Type B pancreatic cell (in vitro differentiated cells): ENCODE data around the gene SLAMF1. TPM values are rescaled to one million over a fixed set of nuclear protein-coding genes. Genes with fewer than 3 reads are reported as not detected.

Experiments used
- DNase-seq: peaks from one replicate; pipeline ENCODE4 v3.0.0; 2021; ENCODE audit warnings: mixed read lengths; ENCODE audit not compliant: unreplicated experiment; ENCODE audit errors: extremely low spot score
- H3K27ac Mint-ChIP-seq: 2 replicates; pipeline ENCODE4 v1.8.0; 2021; ENCODE audit warnings: mild to moderate bottlenecking, mixed read lengths
- H3K27me3 Mint-ChIP-seq: 2 replicates; pipeline ENCODE4 v1.8.0; 2021; ENCODE audit warnings: mixed read lengths
- H3K36me3 Mint-ChIP-seq: 2 replicates; pipeline ENCODE4 v1.8.0; 2021; ENCODE audit warnings: mixed read lengths
- H3K4me1 Mint-ChIP-seq: one replicate; pipeline ENCODE4 v1.8.0; 2021; ENCODE audit warnings: mixed read lengths; ENCODE audit not compliant: unreplicated experiment
- H3K4me3 Mint-ChIP-seq: 2 replicates; pipeline ENCODE4 v1.8.0; 2021; ENCODE audit warnings: mild to moderate bottlenecking, mixed read lengths
- H3K9me3 Mint-ChIP-seq: 2 replicates; pipeline ENCODE4 v1.8.0; 2021; ENCODE audit warnings: mixed read lengths
- total RNA-seq: library from RNA; stranded (reverse); gene quantifications from 2 replicates; pipeline ENCODE4 v1.2.1, GENCODE V29; 2021; ENCODE audit warnings: low replicate concordance
- TF ChIP-seq, protein P1 (sequence below): fragments of 200-600 bp; sonication (generic); conservative IDR thresholded peaks from 2 replicates; pipeline ENCODE4 v1.5.0; 2021; ENCODE audit warnings: antibody characterized with exemption, mild to moderate bottlenecking

The SLAMF1 gene
- total RNA-seq, 1 donor from 2014 or later: not detected

DNA sequence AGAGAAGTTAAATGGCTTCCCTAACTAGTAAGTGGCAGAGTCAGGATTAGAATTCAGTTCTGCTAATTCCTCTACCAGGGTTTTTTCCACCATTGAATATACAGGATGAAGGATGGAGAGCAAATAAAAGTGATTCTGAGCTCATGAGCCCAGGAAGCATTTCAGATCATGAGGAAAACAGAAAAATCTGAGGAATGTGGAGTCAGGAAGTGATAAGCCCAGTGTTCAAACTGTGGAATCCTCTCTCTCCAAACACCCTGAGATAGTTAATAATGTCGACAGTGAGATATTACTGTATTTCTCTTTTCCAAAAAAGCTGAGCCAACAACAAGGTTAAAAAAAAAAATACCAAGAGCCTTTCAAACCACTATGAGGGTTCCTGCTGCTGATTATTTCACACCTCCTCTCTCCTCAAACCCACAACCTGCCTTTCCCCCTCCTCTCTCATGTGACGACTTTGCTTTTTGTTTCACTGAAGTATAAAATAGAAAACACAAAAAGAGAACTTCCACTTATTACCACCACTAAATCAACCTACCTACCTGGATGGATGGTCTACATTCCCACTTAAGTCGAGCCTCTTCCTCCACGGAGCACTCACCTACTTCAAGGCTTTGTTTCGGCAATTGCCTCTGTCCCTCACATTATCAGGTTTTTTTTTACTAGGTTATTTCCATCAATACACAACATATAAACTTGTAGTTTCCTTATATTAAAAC lies 8.9 kb downstream of the SLAMF1 start:
- no peaks in the 10 kb centered on the region for H3K9me3 Mint-ChIP-seq
- no peak overlapping the region for H3K4me3 Mint-ChIP-seq
- H3K4me1 Mint-ChIP-seq: peaks cover 9% of the 10 kb centered on the region
- no peak overlapping the region for H3K27ac Mint-ChIP-seq
- TF ChIP-seq, protein P1, sequence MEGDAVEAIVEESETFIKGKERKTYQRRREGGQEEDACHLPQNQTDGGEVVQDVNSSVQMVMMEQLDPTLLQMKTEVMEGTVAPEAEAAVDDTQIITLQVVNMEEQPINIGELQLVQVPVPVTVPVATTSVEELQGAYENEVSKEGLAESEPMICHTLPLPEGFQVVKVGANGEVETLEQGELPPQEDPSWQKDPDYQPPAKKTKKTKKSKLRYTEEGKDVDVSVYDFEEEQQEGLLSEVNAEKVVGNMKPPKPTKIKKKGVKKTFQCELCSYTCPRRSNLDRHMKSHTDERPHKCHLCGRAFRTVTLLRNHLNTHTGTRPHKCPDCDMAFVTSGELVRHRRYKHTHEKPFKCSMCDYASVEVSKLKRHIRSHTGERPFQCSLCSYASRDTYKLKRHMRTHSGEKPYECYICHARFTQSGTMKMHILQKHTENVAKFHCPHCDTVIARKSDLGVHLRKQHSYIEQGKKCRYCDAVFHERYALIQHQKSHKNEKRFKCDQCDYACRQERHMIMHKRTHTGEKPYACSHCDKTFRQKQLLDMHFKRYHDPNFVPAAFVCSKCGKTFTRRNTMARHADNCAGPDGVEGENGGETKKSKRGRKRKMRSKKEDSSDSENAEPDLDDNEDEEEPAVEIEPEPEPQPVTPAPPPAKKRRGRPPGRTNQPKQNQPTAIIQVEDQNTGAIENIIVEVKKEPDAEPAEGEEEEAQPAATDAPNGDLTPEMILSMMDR: no peak
- H3K27me3 Mint-ChIP-seq: peaks cover 23% of the 10 kb centered on the region
- H3K36me3 Mint-ChIP-seq: no peaks in the 10 kb centered on the region
- DNase-seq: no peak

DNA sequence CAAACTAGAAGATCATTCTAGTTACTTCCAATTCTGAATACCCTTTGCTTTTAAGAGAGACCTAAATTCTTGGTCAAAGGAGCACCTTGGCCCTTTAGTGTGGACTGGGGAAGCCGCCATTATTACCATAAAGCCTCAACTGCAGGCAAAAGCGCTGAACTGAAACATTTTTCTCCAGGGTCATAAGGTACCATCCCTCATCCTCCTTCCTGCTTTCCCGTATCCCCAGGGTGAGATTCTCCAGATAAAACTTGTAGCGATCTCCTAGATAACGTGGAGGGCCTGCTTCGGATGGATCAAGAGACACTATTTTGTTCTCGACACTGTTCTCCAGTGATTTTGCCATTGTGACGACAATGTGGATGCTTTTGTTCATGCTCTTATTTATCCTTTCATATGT lies 9.8 kb downstream of the SLAMF1 start:
- no peak overlapping the region for H3K27ac Mint-ChIP-seq
- no peak overlapping the region for H3K4me3 Mint-ChIP-seq
- DNase-seq: no peak
- peaks cover 23% of the 10 kb centered on the region for H3K27me3 Mint-ChIP-seq
- TF ChIP-seq, protein P1: no peak
- no peaks in the 10 kb centered on the region for H3K36me3 Mint-ChIP-seq
- H3K4me1 Mint-ChIP-seq: peaks cover 9% of the 10 kb centered on the region
- H3K9me3 Mint-ChIP-seq: no peaks in the 10 kb centered on the region

DNA sequence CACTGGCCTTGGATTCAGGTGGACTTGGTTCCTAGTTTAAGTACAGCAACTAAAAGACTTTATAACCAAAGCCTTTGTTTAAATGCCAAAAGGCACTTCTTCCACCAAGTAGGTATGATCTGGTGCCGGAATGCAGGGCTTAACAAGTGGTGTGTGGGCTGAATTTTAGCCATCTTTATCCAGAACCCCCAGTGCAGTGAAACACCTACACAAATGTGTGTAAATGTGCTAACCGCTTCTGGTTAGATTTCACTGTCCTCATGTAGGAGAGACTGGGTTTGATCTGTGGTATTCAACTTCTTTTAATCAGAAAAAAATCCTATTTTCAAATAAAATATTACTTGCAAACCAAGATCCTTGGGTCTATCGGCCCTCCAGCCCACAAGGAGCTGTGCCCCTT lies 10.3 kb downstream of the SLAMF1 start:
- H3K36me3 Mint-ChIP-seq: no peaks in the 10 kb centered on the region
- no peaks in the 10 kb centered on the region for H3K9me3 Mint-ChIP-seq
- H3K4me1 Mint-ChIP-seq: peaks cover 13% of the 10 kb centered on the region
- TF ChIP-seq, protein P1: no peak
- no peak overlapping the region for H3K27ac Mint-ChIP-seq
- no peak for DNase-seq
- peaks cover 23% of the 10 kb centered on the region for H3K27me3 Mint-ChIP-seq
- no peak overlapping the region for H3K4me3 Mint-ChIP-seq

DNA sequence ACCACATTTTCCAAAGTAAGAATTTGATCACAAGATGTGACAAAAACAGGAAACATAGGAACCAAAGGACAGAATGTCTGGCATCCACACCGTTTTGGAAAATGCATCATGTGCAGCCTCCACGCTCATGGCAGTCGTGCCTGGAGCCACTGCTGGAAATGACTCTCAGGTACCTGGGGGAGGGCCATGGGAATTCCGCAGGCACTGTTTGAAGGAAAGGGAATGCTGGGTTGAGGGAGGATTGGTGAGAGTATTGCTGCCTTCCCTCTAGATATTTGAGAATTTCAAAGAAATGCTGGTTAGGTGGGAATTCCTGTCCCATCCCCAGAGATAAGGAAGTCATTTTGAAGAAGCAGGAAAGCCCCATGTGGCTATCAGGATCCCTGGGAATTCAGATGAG lies 10.8 kb downstream of the SLAMF1 start:
- no peaks in the 10 kb centered on the region for H3K36me3 Mint-ChIP-seq
- peaks cover 23% of the 10 kb centered on the region for H3K27me3 Mint-ChIP-seq
- H3K4me1 Mint-ChIP-seq: peaks cover 16% of the 10 kb centered on the region
- no peak overlapping the region for H3K27ac Mint-ChIP-seq
- H3K4me3 Mint-ChIP-seq: no peak overlapping the region
- DNase-seq: no peak
- H3K9me3 Mint-ChIP-seq: no peaks in the 10 kb centered on the region
- TF ChIP-seq, protein P1: no peak

DNA sequence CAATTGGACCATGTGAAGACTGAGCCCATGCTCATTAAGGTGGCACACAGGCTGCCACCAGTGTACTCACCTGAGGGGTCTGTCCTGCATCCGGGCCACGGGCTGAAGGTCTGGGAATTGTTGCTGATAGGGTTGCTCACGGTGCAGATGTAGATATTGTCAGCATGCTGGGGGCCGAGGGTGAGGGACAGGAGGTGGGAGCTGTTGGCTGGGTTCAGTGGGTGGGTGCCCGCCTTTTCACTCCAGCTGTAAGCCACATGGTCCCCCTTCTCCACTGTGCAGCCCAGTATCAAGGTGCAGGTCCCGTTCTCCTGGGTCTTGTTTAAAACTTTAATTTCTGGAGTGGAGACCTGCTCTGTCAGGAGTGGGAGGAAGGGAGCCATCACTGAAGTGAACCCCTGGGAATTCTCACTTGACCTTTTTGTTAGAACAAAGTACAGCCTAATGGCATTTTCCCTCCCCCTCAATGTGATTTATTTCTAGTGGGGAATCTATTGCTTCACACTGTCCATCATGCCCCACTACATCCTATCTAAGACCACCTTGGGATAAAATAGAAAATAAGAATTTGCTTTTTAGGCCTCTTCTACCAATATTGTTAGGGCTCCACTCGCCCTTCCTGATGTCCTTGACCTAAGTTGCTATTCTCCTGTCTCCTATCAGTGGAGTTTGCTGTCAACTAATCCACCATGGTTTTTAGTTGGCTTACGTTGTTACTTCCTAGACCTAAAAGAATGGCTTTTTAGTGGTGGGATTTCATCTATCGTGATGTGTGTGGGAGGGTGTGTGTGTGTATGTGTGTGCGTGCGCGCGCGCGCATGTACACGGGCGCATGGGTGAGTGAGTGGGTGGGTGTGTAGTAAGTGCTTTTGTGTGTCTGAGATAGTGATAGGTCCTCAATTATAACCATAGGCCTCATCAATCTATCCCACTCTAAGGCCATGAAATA lies 12.0 kb downstream of the SLAMF1 start:
- Mint-ChIP-seq H3K9me3 (no peaks in the 10 kb centered on the region), H3K27ac (no peak overlapping the region), H3K4me3 (no peak overlapping the region), H3K27me3 (peaks cover 23% of the 10 kb centered on the region), H3K4me1 (peaks cover 29% of the 10 kb centered on the region), H3K36me3 (no peaks in the 10 kb centered on the region)
- no peak for DNase-seq
- TF ChIP-seq, protein P1: no peak
